ENCODE measurements around the gene HIPK4. TPM values are rescaled to one million over a fixed set of nuclear protein-coding genes. Genes with fewer than 3 reads are reported as not detected.

The HIPK4 gene
- total RNA-seq, 1 experiment from 2014 or later = 0.31 TPM

- TF ChIP-seq, protein P1, sequence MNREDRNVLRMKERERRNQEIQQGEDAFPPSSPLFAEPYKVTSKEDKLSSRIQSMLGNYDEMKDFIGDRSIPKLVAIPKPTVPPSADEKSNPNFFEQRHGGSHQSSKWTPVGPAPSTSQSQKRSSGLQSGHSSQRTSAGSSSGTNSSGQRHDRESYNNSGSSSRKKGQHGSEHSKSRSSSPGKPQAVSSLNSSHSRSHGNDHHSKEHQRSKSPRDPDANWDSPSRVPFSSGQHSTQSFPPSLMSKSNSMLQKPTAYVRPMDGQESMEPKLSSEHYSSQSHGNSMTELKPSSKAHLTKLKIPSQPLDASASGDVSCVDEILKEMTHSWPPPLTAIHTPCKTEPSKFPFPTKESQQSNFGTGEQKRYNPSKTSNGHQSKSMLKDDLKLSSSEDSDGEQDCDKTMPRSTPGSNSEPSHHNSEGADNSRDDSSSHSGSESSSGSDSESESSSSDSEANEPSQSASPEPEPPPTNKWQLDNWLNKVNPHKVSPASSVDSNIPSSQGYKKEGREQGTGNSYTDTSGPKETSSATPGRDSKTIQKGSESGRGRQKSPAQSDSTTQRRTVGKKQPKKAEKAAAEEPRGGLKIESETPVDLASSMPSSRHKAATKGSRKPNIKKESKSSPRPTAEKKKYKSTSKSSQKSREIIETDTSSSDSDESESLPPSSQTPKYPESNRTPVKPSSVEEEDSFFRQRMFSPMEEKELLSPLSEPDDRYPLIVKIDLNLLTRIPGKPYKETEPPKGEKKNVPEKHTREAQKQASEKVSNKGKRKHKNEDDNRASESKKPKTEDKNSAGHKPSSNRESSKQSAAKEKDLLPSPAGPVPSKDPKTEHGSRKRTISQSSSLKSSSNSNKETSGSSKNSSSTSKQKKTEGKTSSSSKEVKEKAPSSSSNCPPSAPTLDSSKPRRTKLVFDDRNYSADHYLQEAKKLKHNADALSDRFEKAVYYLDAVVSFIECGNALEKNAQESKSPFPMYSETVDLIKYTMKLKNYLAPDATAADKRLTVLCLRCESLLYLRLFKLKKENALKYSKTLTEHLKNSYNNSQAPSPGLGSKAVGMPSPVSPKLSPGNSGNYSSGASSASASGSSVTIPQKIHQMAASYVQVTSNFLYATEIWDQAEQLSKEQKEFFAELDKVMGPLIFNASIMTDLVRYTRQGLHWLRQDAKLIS (CRISPR knock-in tag; IDR thresholded peaks at IDR 0.05; ENCODE audit: borderline replicate concordance) = no peak
- TF ChIP-seq CBFB (CRISPR knock-in tag; IDR thresholded peaks at IDR 0.05; ENCODE audit: low read depth) = no peak
Observed at GRCh38 chr19:40411958-40412499, 22.0 kb upstream of the HIPK4 start (continued).

- H3K27me3 Mint-ChIP-seq (ENCODE audit: low read depth) = no peaks in the 10 kb centered on the region
- peak overlapping the region; percentile 90; the same call in 1 of the 2 replicates for H3K27ac Mint-ChIP-seq
- H3K9me3 Mint-ChIP-seq = no peaks in the 10 kb centered on the region
- no peak for ATAC-seq
- H3K4me1 Mint-ChIP-seq = peaks cover 36% of the 10 kb centered on the region
- no peak overlapping the region for H3K4me3 Mint-ChIP-seq
- no peak for TF ChIP-seq MXD4 (CRISPR knock-in tag; IDR thresholded peaks at IDR 0.05; ENCODE audit: borderline replicate concordance)
- TF ChIP-seq, protein P2, sequence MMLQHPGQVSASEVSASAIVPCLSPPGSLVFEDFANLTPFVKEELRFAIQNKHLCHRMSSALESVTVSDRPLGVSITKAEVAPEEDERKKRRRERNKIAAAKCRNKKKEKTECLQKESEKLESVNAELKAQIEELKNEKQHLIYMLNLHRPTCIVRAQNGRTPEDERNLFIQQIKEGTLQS (CRISPR knock-in tag; conservative IDR thresholded peaks at IDR 0.05) = no peak
- no peak for TF ChIP-seq RELA (CRISPR knock-in tag; IDR thresholded peaks at IDR 0.05; ENCODE audit: borderline replicate concordance)
- TF ChIP-seq, protein P3, sequence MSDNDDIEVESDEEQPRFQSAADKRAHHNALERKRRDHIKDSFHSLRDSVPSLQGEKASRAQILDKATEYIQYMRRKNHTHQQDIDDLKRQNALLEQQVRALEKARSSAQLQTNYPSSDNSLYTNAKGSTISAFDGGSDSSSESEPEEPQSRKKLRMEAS (CRISPR knock-in tag; IDR thresholded peaks at IDR 0.05) = no peak
- no peak for TF ChIP-seq GRHL2 (CRISPR knock-in tag; IDR thresholded peaks at IDR 0.05; ENCODE audit: insufficient replicate concordance, severe bottlenecking)
- no peak for TF ChIP-seq JUN (CRISPR knock-in tag; IDR thresholded peaks at IDR 0.05)
- TF ChIP-seq ZNF396 (CRISPR knock-in tag; IDR thresholded peaks at IDR 0.05; ENCODE audit: borderline replicate concordance) = no peak
- no peak for TF ChIP-seq CTCF (IDR thresholded peaks at IDR 0.05)
- ChIA-PET CTCF (interaction anchor here (0.6 to 4.0 kb wide), 4 partner anchors 8 to 106 kb away, joined by 3 to 33 read pairs (median 3); no protein-coding TSS in a partner anchor), POLR2A (interaction anchor here (1.5 kb wide), 1 partner anchor 32 kb away, joined by 4 read pairs; no protein-coding TSS in a partner anchor)
- no peaks in the 10 kb centered on the region for H3K36me3 Mint-ChIP-seq
- no peak for DNase-seq (ENCODE audit: low spot score)
Observed at GRCh38 chr19:40411125-40411842, 21.3 kb upstream of the HIPK4 start.

DNA sequence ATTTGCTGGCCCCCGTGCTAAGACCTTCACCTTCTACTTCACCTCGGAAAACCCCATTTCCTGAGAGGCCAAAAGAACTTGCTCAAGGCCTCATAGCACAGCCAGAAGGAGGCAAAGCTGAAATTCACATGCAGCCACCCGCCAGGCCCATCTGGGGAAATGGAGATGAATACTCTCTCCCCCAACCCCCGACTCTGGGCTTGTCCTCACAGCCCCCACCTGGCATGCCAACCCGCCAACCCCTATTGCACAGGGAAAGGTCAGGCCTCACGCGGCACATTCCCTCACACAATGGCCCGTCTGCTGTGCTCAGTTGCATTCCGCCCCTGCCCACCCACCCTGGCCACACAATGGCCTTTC, 20.0 kb upstream of the HIPK4 start:
- TF ChIP-seq, protein P4, sequence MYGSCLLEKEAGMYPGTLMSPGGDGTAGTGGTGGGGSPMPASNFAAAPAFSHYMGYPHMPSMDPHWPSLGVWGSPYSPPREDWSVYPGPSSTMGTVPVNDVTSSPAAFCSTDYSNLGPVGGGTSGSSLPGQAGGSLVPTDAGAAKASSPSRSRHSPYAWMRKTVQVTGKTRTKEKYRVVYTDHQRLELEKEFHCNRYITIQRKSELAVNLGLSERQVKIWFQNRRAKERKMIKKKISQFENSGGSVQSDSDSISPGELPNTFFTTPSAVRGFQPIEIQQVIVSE (CRISPR knock-in tag; IDR thresholded peaks at IDR 0.05; ENCODE audit: borderline replicate concordance) = no peak
- TF ChIP-seq, protein P5, sequence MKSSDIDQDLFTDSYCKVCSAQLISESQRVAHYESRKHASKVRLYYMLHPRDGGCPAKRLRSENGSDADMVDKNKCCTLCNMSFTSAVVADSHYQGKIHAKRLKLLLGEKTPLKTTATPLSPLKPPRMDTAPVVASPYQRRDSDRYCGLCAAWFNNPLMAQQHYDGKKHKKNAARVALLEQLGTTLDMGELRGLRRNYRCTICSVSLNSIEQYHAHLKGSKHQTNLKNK (CRISPR knock-in tag; IDR thresholded peaks at IDR 0.05) = no peak
- TF ChIP-seq FOXP1 (CRISPR knock-in tag; IDR thresholded peaks at IDR 0.05; ENCODE audit: borderline replicate concordance) = no peak
- ChIA-PET POLR2A (interaction anchor here (1.3 kb wide), 1 partner anchor 16 kb away, joined by 5 read pairs; the partner anchor contains the start of gene SERTAD1), CTCF (interaction anchor here (1.1 to 4.0 kb wide), 2 partner anchors 11 to 54 kb away, joined by 3 to 33 read pairs; no protein-coding TSS in a partner anchor)
- peaks cover 36% of the 10 kb centered on the region for H3K4me1 Mint-ChIP-seq
- no peak overlapping the region for H3K4me3 Mint-ChIP-seq
- H3K36me3 Mint-ChIP-seq = no peaks in the 10 kb centered on the region
- peak overlapping the region; percentile 70; the same call in 1 of the 2 replicates for H3K27ac Mint-ChIP-seq
- no peaks in the 10 kb centered on the region for H3K27me3 Mint-ChIP-seq (ENCODE audit: low read depth)
- DNase-seq (ENCODE audit: low spot score) = peak; percentile 56
- H3K9me3 Mint-ChIP-seq = no peaks in the 10 kb centered on the region
- ATAC-seq = peak; percentile 54

Measured in WTC11 (cell line).